Keratinocyte (primary cell): ENCODE measurements around the gene TLR10. TPM values are rescaled to one million over a fixed set of nuclear protein-coding genes. Genes with fewer than 3 reads are reported as not detected.
A peak's percentile ranks its signal among the peaks of the same experiment; 100 is the strongest.

Experiments used
- DNase-seq: peaks from one replicate; pipeline ENCODE4 v3.0.0-alpha.2; 2011; ENCODE audit warnings: low read depth, missing footprints, low spot score
- FAIRE-seq: peaks from 2 replicates; lab custom pipeline; 2011; peaks lifted over from hg19 to GRCh38; lab: Jason Lieb, UNC
- H2AFZ ChIP-seq: 2 replicates; pipeline ENCODE4 v1.6.0; 2012; ENCODE audit warnings: low read length, control low read depth, inconsistent platforms; ENCODE audit not compliant: control insufficient read depth
- H3K27ac ChIP-seq: 2 replicates; pipeline ENCODE4 v1.5.1; 2011; ENCODE audit warnings: low read length; ENCODE audit not compliant: control insufficient read depth, insufficient read depth
- H3K27me3 ChIP-seq: 3 replicates; pipeline ENCODE4 v1.6.0; 2011; ENCODE audit warnings: low read length; ENCODE audit not compliant: control insufficient read depth, insufficient read depth; ENCODE audit errors: extremely low read depth
- H3K36me3 ChIP-seq, 2 experiments: 2 replicates in 1 of 2; 3 replicates in 1 of 2; pipeline ENCODE4 v1.5.1; 2011; ENCODE audit warnings: low read length in 2 of 2, mild to moderate bottlenecking in 1 of 2; ENCODE audit not compliant: control insufficient read depth in 2 of 2, insufficient read depth in 2 of 2; ENCODE audit errors: extremely low read depth in 1 of 2
- H3K4me1 ChIP-seq: 3 replicates; pipeline ENCODE4 v1.5.1; 2011; ENCODE audit warnings: low read length; ENCODE audit not compliant: control insufficient read depth, insufficient read depth; ENCODE audit errors: extremely low read depth
- H3K4me2 ChIP-seq: 3 replicates; pipeline ENCODE4 v1.6.0; 2011; ENCODE audit warnings: low read depth, low read length; ENCODE audit not compliant: control insufficient read depth, insufficient read depth; ENCODE audit errors: extremely low read depth
- H3K4me3 ChIP-seq, 3 experiments: fragments of 200-600 bp in 1 of 3; sonication (generic) in 1 of 3; 2 replicates in 2 of 3; 3 replicates in 1 of 3; pipeline ENCODE4 v1.5.1; 2011 to 2016; ENCODE audit warnings: low read length in 3 of 3, mild to moderate bottlenecking in 3 of 3, control low read depth in 2 of 3, inconsistent platforms in 1 of 3, low read depth in 1 of 3, mixed read lengths in 1 of 3, mixed run types in 1 of 3, moderate library complexity in 1 of 3; ENCODE audit not compliant: control insufficient read depth in 2 of 3, insufficient read depth in 2 of 3; ENCODE audit errors: extremely low read depth in 1 of 3
- H3K79me2 ChIP-seq: 2 replicates; pipeline ENCODE4 v1.6.0; 2012; ENCODE audit warnings: low read length; ENCODE audit not compliant: control insufficient read depth, insufficient read depth
- H3K9ac ChIP-seq: 3 replicates; pipeline ENCODE4 v1.6.0; 2011; ENCODE audit warnings: low read length; ENCODE audit not compliant: control insufficient read depth, insufficient read depth; ENCODE audit errors: extremely low read depth
- H3K9me1 ChIP-seq: 3 replicates; pipeline ENCODE4 v1.6.0; 2011; ENCODE audit warnings: low read length; ENCODE audit not compliant: control insufficient read depth, insufficient read depth; ENCODE audit errors: extremely low read depth
- H3K9me3 ChIP-seq: 2 replicates; pipeline ENCODE4 v1.5.1; 2012; ENCODE audit warnings: low read depth, low read length; ENCODE audit not compliant: control insufficient read depth
- H4K20me1 ChIP-seq: 3 replicates; pipeline ENCODE4 v1.6.0; 2011; ENCODE audit warnings: low read length; ENCODE audit not compliant: control insufficient read depth, insufficient read depth; ENCODE audit errors: extremely low read depth
- CTCF ChIP-seq, 3 experiments: IDR thresholded peaks in 1 of 3; conservative IDR thresholded peaks in 1 of 3; optimal IDR thresholded peaks in 1 of 3; 2 replicates in 2 of 3; 3 replicates in 1 of 3; pipeline versions ENCODE3 to v1.5.1; 2011; ENCODE audit warnings: low read length in 3 of 3, mild to moderate bottlenecking in 3 of 3, moderate library complexity in 2 of 3, control low read depth in 1 of 3, inconsistent platforms in 1 of 3; ENCODE audit not compliant: insufficient read depth in 2 of 3; ENCODE audit errors: extremely low read depth in 1 of 3
- EZH2 ChIP-seq: IDR thresholded peaks from one replicate; pipeline ENCODE4 v1.6.1; 2012; ENCODE audit warnings: inconsistent platforms, mild to moderate bottlenecking, low read length, moderate library complexity
- dilution Hi-C: fragments of 300-500 bp; cut with MboI; formaldehyde crosslinking; loops from one replicate; pipeline ENCODE4 v1.7.0; 2020; ENCODE audit warnings: low sequenced_read_pairs; ENCODE audit not compliant: extremely low pct_ligation_motif_present
- polyA plus RNA-seq, 5 experiments: library from polyadenylated mRNA; depleted of rRNA in 3 of 5; stranded (reverse) in 3 of 5; stranded (forward) in 1 of 5; unstranded in 1 of 5; fragments of >200 nt; gene quantifications; 1 replicate in 1 of 5; 2 replicates in 3 of 5; 3 replicates in 1 of 5; pipeline versions ENCODE4 v1.2.1 to v1.2.3, GENCODE V29; 2011 to 2012; ENCODE audit warnings: missing spikeins in 2 of 5, low read depth in 1 of 5, low replicate concordance in 1 of 5

TLR10 gene
- polyA plus RNA-seq, 1 donor (not counting 4 experiments of a cell fraction or from before 2014, with no cell fraction given): 0.05 TPM

GRCh38 chr4:38740303-38740702 is 42.5 kb downstream of the TLR10 start:
- FAIRE-seq (no peak), DNase-seq (no peak)
- Histone ChIP-seq H3K9me3 (no peaks in the 10 kb centered on the region), H3K9me1 (no peaks in the 10 kb centered on the region), H3K9ac (no peak overlapping the region), H3K27ac (no peak overlapping the region), H3K4me1 (no peaks in the 10 kb centered on the region), H3K36me3 (no peaks in the 10 kb centered on the region), H3K4me2 (no peak overlapping the region), H2AFZ (no peak overlapping the region), H3K27me3 (no peaks in the 10 kb centered on the region), H3K79me2 (no peaks in the 10 kb centered on the region), H4K20me1 (no peaks in the 10 kb centered on the region), H3K4me3 (no peak overlapping the region)
- dilution Hi-C loops: no loop called here
- TF ChIP-seq EZH2: no peak
- TF ChIP-seq CTCF (optimal IDR thresholded peaks at IDR 0.05 in 1 of 3, IDR thresholded peaks at IDR 0.05 in 1 of 3, conservative IDR thresholded peaks at IDR 0.05 in 1 of 3; ENCODE audit: extremely low read depth in 1 of 3, insufficient read depth in 2 of 3, low read length in 3 of 3): no peak

- FAIRE-seq (peak; percentile 51), DNase-seq (no peak)
- no peaks in the 10 kb centered on the region for H3K4me1 ChIP-seq
- no peak overlapping the region for H2AFZ ChIP-seq
- H3K9ac ChIP-seq: no peak overlapping the region
- H3K27ac ChIP-seq: no peak overlapping the region
- no peaks in the 10 kb centered on the region for H3K36me3 ChIP-seq
- no peaks in the 10 kb centered on the region for H3K9me3 ChIP-seq
- H3K9me1 ChIP-seq: no peaks in the 10 kb centered on the region
- no peak overlapping the region for H3K4me2 ChIP-seq
- H3K4me3 ChIP-seq: no peak overlapping the region
- no peaks in the 10 kb centered on the region for H4K20me1 ChIP-seq
- dilution Hi-C loops: no loop called here
- H3K79me2 ChIP-seq: no peaks in the 10 kb centered on the region
- TF ChIP-seq EZH2: no peak
- no peak for TF ChIP-seq CTCF (optimal IDR thresholded peaks at IDR 0.05 in 1 of 3, IDR thresholded peaks at IDR 0.05 in 1 of 3, conservative IDR thresholded peaks at IDR 0.05 in 1 of 3; ENCODE audit: extremely low read depth in 1 of 3, insufficient read depth in 2 of 3, low read length in 3 of 3)
- H3K27me3 ChIP-seq: no peaks in the 10 kb centered on the region
Measured at GRCh38 chr4:38738940-38739803, 43.6 kb downstream of the TLR10 start.
